Measurements from ENCODE around the gene TBRG1.

DNA sequence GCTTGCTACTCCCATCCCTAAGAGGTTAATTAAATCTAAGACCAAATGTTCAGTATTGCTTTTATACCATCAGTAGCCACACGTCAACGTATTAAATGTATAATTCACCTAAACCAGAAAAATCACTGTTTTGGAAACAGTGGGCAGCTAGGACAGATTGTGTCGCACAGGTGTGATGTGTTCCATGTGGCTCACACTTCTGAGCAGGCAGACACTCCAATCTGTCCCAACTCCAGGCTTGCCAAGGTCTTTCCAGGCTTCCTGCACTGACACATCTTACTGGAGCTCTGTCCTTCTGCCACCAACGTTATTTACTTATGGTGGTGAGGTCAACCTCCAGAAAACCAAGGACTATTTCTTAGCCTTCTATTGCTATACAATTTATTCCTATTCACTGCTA lies 39.4 kb downstream of the TBRG1 start:
- TF ChIP-seq, protein P1, sequence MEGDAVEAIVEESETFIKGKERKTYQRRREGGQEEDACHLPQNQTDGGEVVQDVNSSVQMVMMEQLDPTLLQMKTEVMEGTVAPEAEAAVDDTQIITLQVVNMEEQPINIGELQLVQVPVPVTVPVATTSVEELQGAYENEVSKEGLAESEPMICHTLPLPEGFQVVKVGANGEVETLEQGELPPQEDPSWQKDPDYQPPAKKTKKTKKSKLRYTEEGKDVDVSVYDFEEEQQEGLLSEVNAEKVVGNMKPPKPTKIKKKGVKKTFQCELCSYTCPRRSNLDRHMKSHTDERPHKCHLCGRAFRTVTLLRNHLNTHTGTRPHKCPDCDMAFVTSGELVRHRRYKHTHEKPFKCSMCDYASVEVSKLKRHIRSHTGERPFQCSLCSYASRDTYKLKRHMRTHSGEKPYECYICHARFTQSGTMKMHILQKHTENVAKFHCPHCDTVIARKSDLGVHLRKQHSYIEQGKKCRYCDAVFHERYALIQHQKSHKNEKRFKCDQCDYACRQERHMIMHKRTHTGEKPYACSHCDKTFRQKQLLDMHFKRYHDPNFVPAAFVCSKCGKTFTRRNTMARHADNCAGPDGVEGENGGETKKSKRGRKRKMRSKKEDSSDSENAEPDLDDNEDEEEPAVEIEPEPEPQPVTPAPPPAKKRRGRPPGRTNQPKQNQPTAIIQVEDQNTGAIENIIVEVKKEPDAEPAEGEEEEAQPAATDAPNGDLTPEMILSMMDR (IDR thresholded peaks at IDR 0.05), result no peak
- TF ChIP-seq POLR2A (IDR thresholded peaks at IDR 0.05), result no peak
